Measurements from ENCODE around the gene WIPF3. TPM values are rescaled to one million over a fixed set of nuclear protein-coding genes. Genes with fewer than 3 reads are reported as not detected.

WIPF3 gene
- total RNA-seq, 1 donor: under 0.01 TPM

DNA sequence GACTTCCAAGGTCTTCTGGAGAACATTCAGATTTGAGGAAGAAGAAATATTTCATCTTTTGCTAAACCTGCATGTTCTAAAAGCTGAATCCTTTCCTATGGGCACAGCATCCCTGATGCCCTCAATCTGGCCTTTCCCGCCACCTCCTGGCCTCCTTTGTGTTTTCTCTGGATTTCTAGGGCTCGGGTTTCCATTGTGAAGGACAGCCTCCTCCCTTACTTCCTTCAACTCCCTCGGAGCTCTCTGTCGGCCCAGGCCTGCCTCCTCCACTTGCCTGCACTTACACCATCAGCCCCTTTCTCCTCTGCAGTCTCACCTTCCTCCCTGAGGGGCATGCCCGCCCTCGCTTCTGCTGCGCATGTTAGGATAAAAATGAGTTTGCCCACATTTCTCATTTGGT lies 75.4 kb downstream of the WIPF3 start:
- H3K4me3 ChIP-seq (ENCODE audit: low read depth, low read length): no peak overlapping the region
- TF ChIP-seq, protein P1, sequence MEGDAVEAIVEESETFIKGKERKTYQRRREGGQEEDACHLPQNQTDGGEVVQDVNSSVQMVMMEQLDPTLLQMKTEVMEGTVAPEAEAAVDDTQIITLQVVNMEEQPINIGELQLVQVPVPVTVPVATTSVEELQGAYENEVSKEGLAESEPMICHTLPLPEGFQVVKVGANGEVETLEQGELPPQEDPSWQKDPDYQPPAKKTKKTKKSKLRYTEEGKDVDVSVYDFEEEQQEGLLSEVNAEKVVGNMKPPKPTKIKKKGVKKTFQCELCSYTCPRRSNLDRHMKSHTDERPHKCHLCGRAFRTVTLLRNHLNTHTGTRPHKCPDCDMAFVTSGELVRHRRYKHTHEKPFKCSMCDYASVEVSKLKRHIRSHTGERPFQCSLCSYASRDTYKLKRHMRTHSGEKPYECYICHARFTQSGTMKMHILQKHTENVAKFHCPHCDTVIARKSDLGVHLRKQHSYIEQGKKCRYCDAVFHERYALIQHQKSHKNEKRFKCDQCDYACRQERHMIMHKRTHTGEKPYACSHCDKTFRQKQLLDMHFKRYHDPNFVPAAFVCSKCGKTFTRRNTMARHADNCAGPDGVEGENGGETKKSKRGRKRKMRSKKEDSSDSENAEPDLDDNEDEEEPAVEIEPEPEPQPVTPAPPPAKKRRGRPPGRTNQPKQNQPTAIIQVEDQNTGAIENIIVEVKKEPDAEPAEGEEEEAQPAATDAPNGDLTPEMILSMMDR (IDR thresholded peaks at IDR 0.05; ENCODE audit: insufficient read depth, low read depth, low read length): no peak
- DNase-seq (ENCODE audit: low read depth): no peak

DNA sequence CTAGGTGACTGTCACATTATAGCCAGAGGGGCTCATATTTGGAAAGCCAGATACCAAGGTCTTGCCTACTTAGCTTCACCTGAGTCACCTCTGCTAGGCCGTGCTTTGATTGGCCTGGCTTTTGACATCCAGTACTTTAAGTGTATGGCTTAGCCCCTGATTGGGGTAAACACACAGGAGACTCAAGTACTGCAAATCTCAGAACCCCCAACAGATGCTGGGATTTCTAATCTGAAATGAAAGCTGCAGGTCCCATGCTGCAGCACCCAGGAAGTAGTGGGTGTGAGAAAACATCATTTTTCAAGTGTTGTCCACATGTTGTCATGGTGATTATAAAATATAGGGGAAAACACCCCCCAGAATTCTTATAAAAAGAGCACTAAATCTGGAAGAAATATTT lies 76.2 kb downstream of the WIPF3 start:
- no peak overlapping the region for H3K4me3 ChIP-seq (ENCODE audit: low read depth, low read length)
- TF ChIP-seq, protein P1 (IDR thresholded peaks at IDR 0.05; ENCODE audit: insufficient read depth, low read depth, low read length): no peak
- DNase-seq (ENCODE audit: low read depth): no peak

DNA sequence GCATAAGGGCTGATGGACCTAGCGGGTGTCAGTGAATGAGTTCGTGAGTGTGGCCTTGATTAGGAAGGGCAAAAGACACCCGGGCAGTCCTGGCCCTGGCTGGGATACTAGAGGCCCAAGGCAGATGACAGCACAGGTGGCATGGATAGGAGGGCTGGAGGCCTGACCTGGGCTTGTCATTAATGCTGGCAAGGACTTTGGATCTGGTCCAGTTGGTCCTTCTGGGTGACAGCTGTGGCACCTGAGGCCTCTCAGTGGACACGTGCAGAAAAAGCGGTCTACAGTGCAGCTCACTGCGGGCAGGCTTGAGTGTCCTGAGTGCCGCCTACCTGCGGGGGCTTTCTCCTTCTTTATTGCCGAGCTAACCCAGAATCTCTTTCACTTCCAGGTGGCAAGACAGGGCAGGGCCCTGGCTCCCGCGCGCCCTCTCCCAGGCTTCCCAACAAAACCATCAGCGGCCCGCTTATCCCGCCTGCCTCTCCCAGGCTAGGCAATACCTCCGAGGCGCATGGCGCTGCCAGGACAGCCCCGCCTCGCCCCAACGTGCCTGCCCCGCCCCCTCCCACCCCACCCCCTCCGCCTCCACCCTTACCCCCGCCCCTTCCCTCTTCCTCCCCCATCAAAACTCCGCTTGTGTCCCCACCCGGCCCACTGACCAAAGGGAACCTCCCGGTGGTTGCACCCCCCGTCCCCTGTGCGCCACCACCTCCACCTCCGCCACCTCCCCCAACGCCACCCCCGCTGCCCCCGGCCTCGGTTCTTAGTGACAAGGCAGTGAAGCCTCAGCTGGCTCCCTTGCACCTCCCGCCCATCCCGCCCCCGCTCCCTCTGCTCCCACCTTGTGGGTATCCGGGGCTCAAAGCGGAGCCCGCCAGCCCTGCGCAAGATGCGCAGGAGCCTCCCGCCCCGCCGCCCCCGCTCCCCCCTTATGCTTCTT lies 77.4 kb downstream of the WIPF3 start:
- no peak for DNase-seq (ENCODE audit: low read depth)
- TF ChIP-seq, protein P1 (IDR thresholded peaks at IDR 0.05; ENCODE audit: insufficient read depth, low read depth, low read length): no peak
- no peak overlapping the region for H3K4me3 ChIP-seq (ENCODE audit: low read depth, low read length)

DNA sequence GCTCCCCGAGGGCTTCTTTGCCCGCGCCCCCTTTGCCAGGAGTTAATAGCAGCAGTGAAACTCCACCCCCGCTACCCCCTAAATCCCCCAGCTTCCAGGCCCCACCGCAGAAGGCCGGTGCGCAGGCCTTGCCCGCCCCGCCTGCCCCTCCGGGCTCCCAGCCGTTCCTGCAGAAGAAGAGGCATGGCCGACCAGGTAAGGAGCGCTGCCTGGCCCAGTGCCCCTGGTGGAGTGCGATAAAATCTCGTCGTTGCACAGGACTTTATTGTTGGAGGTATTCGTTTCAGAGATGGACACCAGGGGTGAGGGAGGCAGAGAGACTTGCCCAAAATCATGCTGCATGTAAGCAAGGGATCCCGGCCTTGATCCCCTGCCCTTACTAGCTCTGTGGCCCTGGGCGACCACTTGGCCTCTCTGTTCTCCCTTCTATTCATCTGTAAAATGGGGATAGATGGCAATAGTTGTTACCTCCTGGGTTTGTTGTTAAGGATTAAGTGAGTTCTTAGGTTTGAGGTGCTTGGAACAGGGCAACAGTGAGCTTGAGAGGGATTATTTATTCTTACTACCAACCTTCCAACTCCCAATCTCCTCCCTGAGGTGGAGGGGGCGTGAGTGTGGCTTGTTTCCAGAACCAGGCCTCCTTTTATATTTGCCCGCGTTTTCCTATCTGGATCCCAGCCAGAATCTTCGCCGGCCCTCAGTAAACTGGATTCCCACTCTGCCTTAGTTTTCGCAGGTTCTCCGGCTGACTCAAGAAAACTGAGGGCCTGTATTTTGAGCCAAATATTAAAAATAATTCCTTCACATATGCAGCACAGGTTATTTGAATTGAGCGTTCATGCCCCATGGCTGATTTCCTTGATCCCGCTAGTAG lies 78.3 kb downstream of the WIPF3 start:
- TF ChIP-seq, protein P1 (IDR thresholded peaks at IDR 0.05; ENCODE audit: insufficient read depth, low read depth, low read length): no peak
- DNase-seq (ENCODE audit: low read depth): no peak
- H3K4me3 ChIP-seq (ENCODE audit: low read depth, low read length): no peak overlapping the region

DNA sequence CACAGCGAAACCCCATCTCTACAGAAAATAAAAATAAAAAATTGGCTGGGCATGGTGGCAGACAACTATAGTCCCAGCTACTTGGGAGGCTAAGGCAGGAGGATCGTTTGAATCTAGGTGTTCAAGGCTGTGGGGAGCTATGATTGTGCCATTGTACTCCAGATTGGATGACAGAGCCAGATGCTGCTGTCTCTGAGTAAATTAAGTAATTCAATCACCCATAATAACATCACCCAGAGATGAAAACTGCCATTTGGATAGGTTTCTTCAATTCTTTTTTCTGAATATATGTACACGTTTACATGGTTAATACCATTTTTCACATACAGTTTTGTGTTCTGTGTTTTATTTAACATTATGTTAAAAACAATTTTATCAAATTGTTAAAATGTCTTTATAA lies 79.3 kb downstream of the WIPF3 start:
- no peak overlapping the region for H3K4me3 ChIP-seq (ENCODE audit: low read depth, low read length)
- DNase-seq (ENCODE audit: low read depth): no peak
- TF ChIP-seq, protein P1 (IDR thresholded peaks at IDR 0.05; ENCODE audit: insufficient read depth, low read depth, low read length): no peak

DNA sequence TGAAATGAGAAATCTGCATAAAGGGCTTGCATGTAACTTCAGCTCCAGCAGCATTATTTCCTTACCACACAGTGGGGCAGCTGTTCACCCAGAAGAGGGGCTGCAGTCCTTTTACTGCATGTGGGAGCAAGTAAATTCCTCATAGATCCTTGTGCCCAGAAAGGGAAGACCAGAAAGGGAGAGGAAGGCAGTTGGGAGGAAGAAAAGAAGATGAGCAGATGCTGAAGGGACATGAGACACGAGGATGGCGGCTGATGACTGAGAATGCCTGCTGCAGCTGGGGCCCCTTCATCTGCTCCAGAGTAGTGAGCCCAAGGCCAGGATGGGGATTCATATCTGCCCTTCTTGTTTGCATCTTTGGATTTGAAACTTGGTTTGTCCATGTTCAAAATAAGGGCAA lies 80.5 kb downstream of the WIPF3 start:
- no peak for DNase-seq (ENCODE audit: low read depth)
- TF ChIP-seq, protein P1 (IDR thresholded peaks at IDR 0.05; ENCODE audit: insufficient read depth, low read depth, low read length): no peak
- H3K4me3 ChIP-seq (ENCODE audit: low read depth, low read length): no peak overlapping the region
